A673 (cell line): ENCODE measurements around the gene THOC1.

Experiments
- EZH2 ChIP-seq: fragments of 200-600 bp; sonication (generic); IDR thresholded peaks from 2 replicates; pipeline ENCODE4 v1.6.1; 2017; ENCODE audit warnings: borderline replicate concordance, low read depth, mild to moderate bottlenecking, mixed read lengths, antibody characterized with exemption, low read length; ENCODE audit not compliant: poor library complexity, severe bottlenecking
- TF ChIP-seq, protein P1 (sequence below): fragments of 300-800, 200-600 bp; sonication (generic); conservative IDR thresholded peaks from 2 replicates; pipeline ENCODE4 v1.5.1; 2017; ENCODE audit warnings: low read depth, mild to moderate bottlenecking, antibody characterized with exemption, low read length, moderate library complexity, mixed read lengths

DNA sequence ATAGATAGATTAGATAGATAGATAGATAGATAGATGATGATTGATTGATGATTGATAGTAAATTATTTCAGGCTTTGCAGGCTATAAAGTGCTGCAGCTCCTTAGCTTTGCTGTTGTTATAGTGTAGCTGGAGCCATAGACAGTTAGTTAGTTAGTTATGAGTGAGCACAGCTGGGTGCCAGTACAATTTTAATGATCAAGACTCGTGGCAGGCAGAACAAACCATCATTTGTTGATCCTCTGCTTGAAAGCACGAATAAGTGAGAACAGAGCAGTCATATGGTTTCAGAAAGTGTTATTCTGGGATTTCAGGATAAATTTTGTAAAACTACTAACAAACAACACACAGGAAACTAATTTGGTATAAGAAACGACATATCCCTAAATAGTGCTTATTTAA, 53.9 kb downstream of the THOC1 start:
- TF ChIP-seq, protein P1, sequence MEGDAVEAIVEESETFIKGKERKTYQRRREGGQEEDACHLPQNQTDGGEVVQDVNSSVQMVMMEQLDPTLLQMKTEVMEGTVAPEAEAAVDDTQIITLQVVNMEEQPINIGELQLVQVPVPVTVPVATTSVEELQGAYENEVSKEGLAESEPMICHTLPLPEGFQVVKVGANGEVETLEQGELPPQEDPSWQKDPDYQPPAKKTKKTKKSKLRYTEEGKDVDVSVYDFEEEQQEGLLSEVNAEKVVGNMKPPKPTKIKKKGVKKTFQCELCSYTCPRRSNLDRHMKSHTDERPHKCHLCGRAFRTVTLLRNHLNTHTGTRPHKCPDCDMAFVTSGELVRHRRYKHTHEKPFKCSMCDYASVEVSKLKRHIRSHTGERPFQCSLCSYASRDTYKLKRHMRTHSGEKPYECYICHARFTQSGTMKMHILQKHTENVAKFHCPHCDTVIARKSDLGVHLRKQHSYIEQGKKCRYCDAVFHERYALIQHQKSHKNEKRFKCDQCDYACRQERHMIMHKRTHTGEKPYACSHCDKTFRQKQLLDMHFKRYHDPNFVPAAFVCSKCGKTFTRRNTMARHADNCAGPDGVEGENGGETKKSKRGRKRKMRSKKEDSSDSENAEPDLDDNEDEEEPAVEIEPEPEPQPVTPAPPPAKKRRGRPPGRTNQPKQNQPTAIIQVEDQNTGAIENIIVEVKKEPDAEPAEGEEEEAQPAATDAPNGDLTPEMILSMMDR, result no peak
- no peak for TF ChIP-seq EZH2
